Keratinocyte (primary cell): ENCODE results near the gene DDX60. TPM values are rescaled to one million over a fixed set of nuclear protein-coding genes. Genes with fewer than 3 reads are reported as not detected.

Experiments
- DNase-seq: peaks from one replicate; pipeline ENCODE4 v3.0.0-alpha.2; 2011; ENCODE audit warnings: low read depth, missing footprints, low spot score
- FAIRE-seq: peaks from 2 replicates; lab custom pipeline; 2011; peaks lifted over from hg19 to GRCh38; lab: Jason Lieb, UNC
- H2AFZ ChIP-seq: 2 replicates; pipeline ENCODE4 v1.6.0; 2012; ENCODE audit warnings: low read length, control low read depth, inconsistent platforms; ENCODE audit not compliant: control insufficient read depth
- H3K27ac ChIP-seq: 2 replicates; pipeline ENCODE4 v1.5.1; 2011; ENCODE audit warnings: low read length; ENCODE audit not compliant: control insufficient read depth, insufficient read depth
- H3K27me3 ChIP-seq: 3 replicates; pipeline ENCODE4 v1.6.0; 2011; ENCODE audit warnings: low read length; ENCODE audit not compliant: control insufficient read depth, insufficient read depth; ENCODE audit errors: extremely low read depth
- H3K36me3 ChIP-seq, 2 experiments: 2 replicates in 1 of 2; 3 replicates in 1 of 2; pipeline ENCODE4 v1.5.1; 2011; ENCODE audit warnings: low read length in 2 of 2, mild to moderate bottlenecking in 1 of 2; ENCODE audit not compliant: control insufficient read depth in 2 of 2, insufficient read depth in 2 of 2; ENCODE audit errors: extremely low read depth in 1 of 2
- H3K4me1 ChIP-seq: 3 replicates; pipeline ENCODE4 v1.5.1; 2011; ENCODE audit warnings: low read length; ENCODE audit not compliant: control insufficient read depth, insufficient read depth; ENCODE audit errors: extremely low read depth
- H3K4me2 ChIP-seq: 3 replicates; pipeline ENCODE4 v1.6.0; 2011; ENCODE audit warnings: low read depth, low read length; ENCODE audit not compliant: control insufficient read depth, insufficient read depth; ENCODE audit errors: extremely low read depth
- H3K4me3 ChIP-seq, 3 experiments: fragments of 200-600 bp in 1 of 3; sonication (generic) in 1 of 3; 2 replicates in 2 of 3; 3 replicates in 1 of 3; pipeline ENCODE4 v1.5.1; 2011 to 2016; ENCODE audit warnings: low read length in 3 of 3, mild to moderate bottlenecking in 3 of 3, control low read depth in 2 of 3, inconsistent platforms in 1 of 3, low read depth in 1 of 3, mixed read lengths in 1 of 3, mixed run types in 1 of 3, moderate library complexity in 1 of 3; ENCODE audit not compliant: control insufficient read depth in 2 of 3, insufficient read depth in 2 of 3; ENCODE audit errors: extremely low read depth in 1 of 3
- H3K79me2 ChIP-seq: 2 replicates; pipeline ENCODE4 v1.6.0; 2012; ENCODE audit warnings: low read length; ENCODE audit not compliant: control insufficient read depth, insufficient read depth
- H3K9ac ChIP-seq: 3 replicates; pipeline ENCODE4 v1.6.0; 2011; ENCODE audit warnings: low read length; ENCODE audit not compliant: control insufficient read depth, insufficient read depth; ENCODE audit errors: extremely low read depth
- H3K9me1 ChIP-seq: 3 replicates; pipeline ENCODE4 v1.6.0; 2011; ENCODE audit warnings: low read length; ENCODE audit not compliant: control insufficient read depth, insufficient read depth; ENCODE audit errors: extremely low read depth
- H3K9me3 ChIP-seq: 2 replicates; pipeline ENCODE4 v1.5.1; 2012; ENCODE audit warnings: low read depth, low read length; ENCODE audit not compliant: control insufficient read depth
- H4K20me1 ChIP-seq: 3 replicates; pipeline ENCODE4 v1.6.0; 2011; ENCODE audit warnings: low read length; ENCODE audit not compliant: control insufficient read depth, insufficient read depth; ENCODE audit errors: extremely low read depth
- CTCF ChIP-seq, 3 experiments: IDR thresholded peaks in 1 of 3; conservative IDR thresholded peaks in 1 of 3; optimal IDR thresholded peaks in 1 of 3; 2 replicates in 2 of 3; 3 replicates in 1 of 3; pipeline versions ENCODE3 to v1.5.1; 2011; ENCODE audit warnings: low read length in 3 of 3, mild to moderate bottlenecking in 3 of 3, moderate library complexity in 2 of 3, control low read depth in 1 of 3, inconsistent platforms in 1 of 3; ENCODE audit not compliant: insufficient read depth in 2 of 3; ENCODE audit errors: extremely low read depth in 1 of 3
- EZH2 ChIP-seq: IDR thresholded peaks from one replicate; pipeline ENCODE4 v1.6.1; 2012; ENCODE audit warnings: inconsistent platforms, mild to moderate bottlenecking, low read length, moderate library complexity
- dilution Hi-C: fragments of 300-500 bp; cut with MboI; formaldehyde crosslinking; loops from one replicate; pipeline ENCODE4 v1.7.0; 2020; ENCODE audit warnings: low sequenced_read_pairs; ENCODE audit not compliant: extremely low pct_ligation_motif_present
- polyA plus RNA-seq, 5 experiments: library from polyadenylated mRNA; depleted of rRNA in 3 of 5; stranded (reverse) in 3 of 5; stranded (forward) in 1 of 5; unstranded in 1 of 5; fragments of >200 nt; gene quantifications; 1 replicate in 1 of 5; 2 replicates in 3 of 5; 3 replicates in 1 of 5; pipeline versions ENCODE4 v1.2.1 to v1.2.3, GENCODE V29; 2011 to 2012; ENCODE audit warnings: missing spikeins in 2 of 5, low read depth in 1 of 5, low replicate concordance in 1 of 5

DDX60 gene
- polyA plus RNA-seq, 1 donor (not counting 4 experiments of a cell fraction or from before 2014, with no cell fraction given) = 44.6 TPM

- no peaks in the 10 kb centered on the region for H3K36me3 ChIP-seq
- H3K4me1 ChIP-seq = no peaks in the 10 kb centered on the region
- H3K9me3 ChIP-seq = no peaks in the 10 kb centered on the region
- no peaks in the 10 kb centered on the region for H3K79me2 ChIP-seq
- no peak overlapping the region for H3K27ac ChIP-seq
- no peaks in the 10 kb centered on the region for H3K27me3 ChIP-seq
- no peak overlapping the region for H2AFZ ChIP-seq
- no peaks in the 10 kb centered on the region for H4K20me1 ChIP-seq
- DNase-seq (no peak), FAIRE-seq (no peak)
- TF ChIP-seq CTCF (optimal IDR thresholded peaks at IDR 0.05 in 1 of 3, IDR thresholded peaks at IDR 0.05 in 1 of 3, conservative IDR thresholded peaks at IDR 0.05 in 1 of 3; ENCODE audit: extremely low read depth in 1 of 3, insufficient read depth in 2 of 3, low read length in 3 of 3) (no peak), EZH2 (no peak)
- H3K4me2 ChIP-seq = no peak overlapping the region
- dilution Hi-C loops = no loop called here
- no peak overlapping the region for H3K9ac ChIP-seq
- no peaks in the 10 kb centered on the region for H3K9me1 ChIP-seq
- H3K4me3 ChIP-seq = no peak overlapping the region
These were observed 105.9 kb downstream of the DDX60 start for GRCh38 chr4:168212656-168213055.

GRCh38 chr4:168208957-168209614, 109.5 kb downstream of the DDX60 start:
- no peak overlapping the region for H3K27ac ChIP-seq
- no peak overlapping the region for H2AFZ ChIP-seq
- H3K36me3 ChIP-seq = no peaks in the 10 kb centered on the region
- dilution Hi-C loops = no loop called here
- DNase-seq (no peak), FAIRE-seq (no peak)
- no peaks in the 10 kb centered on the region for H3K9me3 ChIP-seq
- H3K4me2 ChIP-seq = no peak overlapping the region
- H3K4me1 ChIP-seq = no peaks in the 10 kb centered on the region
- TF ChIP-seq CTCF (optimal IDR thresholded peaks at IDR 0.05 in 1 of 3, IDR thresholded peaks at IDR 0.05 in 1 of 3, conservative IDR thresholded peaks at IDR 0.05 in 1 of 3; ENCODE audit: extremely low read depth in 1 of 3, insufficient read depth in 2 of 3, low read length in 3 of 3) (no peak), EZH2 (no peak)
- no peaks in the 10 kb centered on the region for H3K79me2 ChIP-seq
- H3K27me3 ChIP-seq = no peaks in the 10 kb centered on the region
- no peaks in the 10 kb centered on the region for H3K9me1 ChIP-seq
- H3K9ac ChIP-seq = no peak overlapping the region
- no peaks in the 10 kb centered on the region for H4K20me1 ChIP-seq
- no peak overlapping the region for H3K4me3 ChIP-seq
